Spleen (tissue), 7 donors: ENCODE measurements around the gene POLG.

Experiments used
- CTCF ChIP-seq, 11 experiments: fragments of 200-600 bp in 7 of 11; fragments of 450-650 bp in 4 of 11; sonication (generic) in 4 of 11; IDR thresholded peaks in 8 of 11; conservative IDR thresholded peaks in 3 of 11; 1 replicate in 7 of 11; 2 replicates in 4 of 11; pipeline versions ENCODE4 v1.4.0 to v1.8.0; 2016 to 2021; ENCODE audit warnings: antibody characterized with exemption in 11 of 11, inconsistent platforms in 4 of 11, mild to moderate bottlenecking in 1 of 11
- POLR2AphosphoS5 ChIP-seq, 3 donors: sonication (generic); formaldehyde crosslinking; IDR thresholded peaks; one replicate each; pipeline ENCODE4 v1.5.1; 2017; ENCODE audit warnings: antibody characterized with exemption in 3 of 3
- donor health status: DM: no; HTN: no; CAD: no; lungs with moderate emphysema.
- donor health status: DM: no; HTN: no; CAD: no.
- donor health status: DM: no; HTN: no; CAD: no.

DNA sequence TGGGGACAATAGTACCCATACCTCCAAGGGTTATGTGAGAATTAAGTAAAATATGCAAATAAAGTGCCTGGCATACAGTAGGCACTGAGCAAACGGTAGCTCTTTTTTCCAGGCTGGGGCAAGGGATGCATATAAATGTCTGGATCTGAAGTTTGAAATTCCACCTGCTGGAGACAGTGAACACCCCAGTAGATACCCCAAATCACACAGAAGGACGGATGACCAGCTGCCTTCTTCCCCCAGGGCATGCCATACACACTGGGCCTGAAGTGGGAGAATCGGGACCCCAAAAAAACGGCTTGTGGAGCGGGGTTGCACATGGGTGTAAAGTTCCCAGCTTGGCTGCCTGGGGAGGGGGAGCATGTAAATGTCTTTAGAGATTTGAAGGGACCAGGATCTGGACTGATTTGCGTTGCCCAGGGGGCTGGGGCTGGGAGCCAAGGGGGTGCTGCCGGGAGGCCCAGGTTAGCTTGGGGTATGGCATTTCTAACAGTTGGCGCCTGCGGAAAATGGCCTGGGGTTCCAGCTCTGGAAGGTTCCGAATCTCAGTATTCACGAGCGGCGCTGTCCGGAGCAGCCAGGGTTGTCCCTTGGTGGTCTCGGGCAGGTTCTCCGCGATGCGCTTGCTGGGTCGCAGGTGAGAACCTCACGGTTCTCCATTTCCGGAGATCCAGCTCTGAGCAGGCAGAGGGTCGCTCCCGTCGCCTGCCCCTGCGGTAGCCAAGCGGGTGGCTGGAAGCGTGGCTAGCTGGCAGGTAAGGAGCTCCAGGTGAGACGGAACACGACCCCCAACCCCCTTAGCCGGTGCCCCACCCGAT is 42.6 kb upstream of the POLG start:
- no peak for TF ChIP-seq POLR2AphosphoS5 (IDR thresholded peaks at IDR 0.05)
- no peak for TF ChIP-seq CTCF (IDR thresholded peaks at IDR 0.05 in 8 of 11, conservative IDR thresholded peaks at IDR 0.05 in 3 of 11)
